Activated B cell treated with CpG ODN at 0.5 μM for 24 hours (primary cell): ENCODE measurements around the gene APP. TPM values are rescaled to one million over a fixed set of nuclear protein-coding genes. Genes with fewer than 3 reads are reported as not detected.

Source experiments
- ATAC-seq: fragments of 200-7000 bp; cut with Tn5 transposase; one replicate; pipeline ENCODE4 v1.10.0; 2021; ENCODE audit warnings: low read depth, mild to moderate bottlenecking, moderate library complexity
- CTCF ChIA-PET: fragments of 350-600 bp; sonication (Branson Sonifier 250); formaldehyde crosslinking; loops from one replicate; lab custom pipeline; 2021; ENCODE audit warnings: antibody characterized with exemption; lab: Charles Lee
- POLR2A ChIA-PET: fragments of 350-600 bp; sonication (Branson Sonifier 250); formaldehyde crosslinking; loops from one replicate; lab custom pipeline; 2021; ENCODE audit warnings: antibody characterized with exemption; lab: Charles Lee
- DNase-seq: peaks from one replicate; pipeline ENCODE4 v3.0.0; 2022
- H3K27ac Mint-ChIP-seq: one replicate; pipeline ENCODE4 v1.8.0; 2020; ENCODE audit warnings: mixed read lengths
- H3K27me3 Mint-ChIP-seq: one replicate; pipeline ENCODE4 v1.8.0; 2021; ENCODE audit warnings: mixed read lengths
- H3K36me3 Mint-ChIP-seq: one replicate; pipeline ENCODE4 v1.8.0; 2021; ENCODE audit warnings: low read depth, mixed read lengths
- H3K4me1 Mint-ChIP-seq: one replicate; pipeline ENCODE4 v1.8.0; 2021; ENCODE audit warnings: mixed read lengths
- H3K4me3 Mint-ChIP-seq: one replicate; pipeline ENCODE4 v1.8.0; 2020; ENCODE audit warnings: mild to moderate bottlenecking, mixed read lengths
- H3K9me3 Mint-ChIP-seq: one replicate; pipeline ENCODE4 v1.8.0; 2020; ENCODE audit warnings: mixed read lengths
- intact Hi-C: fragments of 100-400 bp; cut with micrococcal nuclease; formaldehyde crosslinking; loops from one replicate; pipeline ENCODE4 v1.15.1; 2024
- total RNA-seq: library from RNA; stranded (reverse); gene quantifications from 2 replicates; pipeline ENCODE4 v1.2.3, GENCODE V29; 2022
- TF ChIP-seq, protein P1 (sequence below): fragments of 200-600 bp; IDR thresholded peaks from one replicate; pipeline ENCODE4 v1.8.0; 2022; ENCODE audit warnings: antibody characterized with exemption, mild to moderate bottlenecking

The APP gene
- total RNA-seq, 1 donor from 2014 or later = 32.1 TPM

DNA sequence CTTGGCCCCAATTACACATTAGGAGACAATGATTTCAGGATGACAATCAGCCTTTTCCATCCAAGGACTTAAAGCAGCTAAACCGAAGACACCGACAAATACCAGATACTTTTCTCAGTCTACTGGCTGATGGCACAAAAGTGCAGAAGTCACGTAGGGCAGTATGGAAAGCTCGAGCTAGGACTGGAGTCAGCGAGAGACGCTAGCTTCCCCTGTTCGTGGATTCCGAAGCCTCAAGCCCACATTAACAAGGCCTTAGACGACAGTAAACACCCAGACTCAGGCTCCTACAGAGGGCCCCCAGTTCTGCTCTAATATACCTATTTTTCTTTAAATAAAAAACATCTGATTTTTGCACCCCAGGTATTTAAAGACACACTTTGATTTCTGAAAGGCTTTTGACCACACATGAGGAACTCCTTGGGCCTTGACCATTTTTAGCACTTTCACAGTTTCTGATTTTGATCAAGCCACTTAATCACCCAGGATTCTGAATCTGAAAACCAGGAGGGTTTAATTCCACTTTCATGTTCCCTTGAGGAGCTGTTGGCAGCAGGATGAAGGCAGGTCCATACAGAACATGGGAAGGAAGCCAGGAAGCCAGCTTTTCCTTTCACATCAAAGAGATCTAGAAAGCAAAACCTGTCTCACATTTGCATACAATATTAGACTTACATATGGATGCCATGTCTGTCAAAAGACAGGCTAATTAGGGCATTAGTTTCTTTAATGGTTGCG lies 231.7 kb downstream of the APP start:
- ATAC-seq (no peak), DNase-seq (no peak)
- H3K36me3 Mint-ChIP-seq = peaks cover 3% of the 10 kb centered on the region
- no peak overlapping the region for H3K4me3 Mint-ChIP-seq
- no peaks in the 10 kb centered on the region for H3K9me3 Mint-ChIP-seq
- POLR2A ChIA-PET = no interaction called here
- CTCF ChIA-PET = no interaction called here
- TF ChIP-seq, protein P1, sequence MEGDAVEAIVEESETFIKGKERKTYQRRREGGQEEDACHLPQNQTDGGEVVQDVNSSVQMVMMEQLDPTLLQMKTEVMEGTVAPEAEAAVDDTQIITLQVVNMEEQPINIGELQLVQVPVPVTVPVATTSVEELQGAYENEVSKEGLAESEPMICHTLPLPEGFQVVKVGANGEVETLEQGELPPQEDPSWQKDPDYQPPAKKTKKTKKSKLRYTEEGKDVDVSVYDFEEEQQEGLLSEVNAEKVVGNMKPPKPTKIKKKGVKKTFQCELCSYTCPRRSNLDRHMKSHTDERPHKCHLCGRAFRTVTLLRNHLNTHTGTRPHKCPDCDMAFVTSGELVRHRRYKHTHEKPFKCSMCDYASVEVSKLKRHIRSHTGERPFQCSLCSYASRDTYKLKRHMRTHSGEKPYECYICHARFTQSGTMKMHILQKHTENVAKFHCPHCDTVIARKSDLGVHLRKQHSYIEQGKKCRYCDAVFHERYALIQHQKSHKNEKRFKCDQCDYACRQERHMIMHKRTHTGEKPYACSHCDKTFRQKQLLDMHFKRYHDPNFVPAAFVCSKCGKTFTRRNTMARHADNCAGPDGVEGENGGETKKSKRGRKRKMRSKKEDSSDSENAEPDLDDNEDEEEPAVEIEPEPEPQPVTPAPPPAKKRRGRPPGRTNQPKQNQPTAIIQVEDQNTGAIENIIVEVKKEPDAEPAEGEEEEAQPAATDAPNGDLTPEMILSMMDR = no peak
- no peak overlapping the region for H3K27ac Mint-ChIP-seq
- intact Hi-C loops = no loop called here
- H3K27me3 Mint-ChIP-seq = no peaks in the 10 kb centered on the region
- peaks cover 4% of the 10 kb centered on the region for H3K4me1 Mint-ChIP-seq

DNA sequence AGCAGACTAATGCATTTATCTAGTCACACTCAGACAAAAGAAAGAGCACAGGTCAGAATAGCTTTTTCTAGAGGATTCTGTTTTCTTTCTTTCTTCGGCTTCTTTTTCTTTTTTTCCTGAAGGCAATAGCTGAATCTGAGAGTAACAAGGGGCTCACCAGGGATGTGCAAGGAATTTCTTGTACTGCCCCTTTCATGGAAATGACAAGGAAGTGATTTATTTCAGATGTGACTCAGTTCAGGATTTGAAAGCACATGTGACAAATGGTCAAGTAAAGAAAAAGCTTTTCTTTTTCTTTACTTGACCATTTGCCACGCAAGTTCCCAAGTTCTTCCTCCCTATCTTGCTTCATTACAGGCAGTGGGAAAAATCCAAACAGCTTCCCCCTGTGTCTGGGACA lies 233.8 kb downstream of the APP start:
- no peak overlapping the region for H3K27ac Mint-ChIP-seq
- DNase-seq (no peak), ATAC-seq (no peak)
- no peaks in the 10 kb centered on the region for H3K9me3 Mint-ChIP-seq
- no peak overlapping the region for H3K4me3 Mint-ChIP-seq
- H3K27me3 Mint-ChIP-seq = no peaks in the 10 kb centered on the region
- H3K36me3 Mint-ChIP-seq = peaks cover 3% of the 10 kb centered on the region
- CTCF ChIA-PET = no interaction called here
- TF ChIP-seq, protein P1 = no peak
- intact Hi-C loops = no loop called here
- POLR2A ChIA-PET = no interaction called here
- peaks cover 4% of the 10 kb centered on the region for H3K4me1 Mint-ChIP-seq

DNA sequence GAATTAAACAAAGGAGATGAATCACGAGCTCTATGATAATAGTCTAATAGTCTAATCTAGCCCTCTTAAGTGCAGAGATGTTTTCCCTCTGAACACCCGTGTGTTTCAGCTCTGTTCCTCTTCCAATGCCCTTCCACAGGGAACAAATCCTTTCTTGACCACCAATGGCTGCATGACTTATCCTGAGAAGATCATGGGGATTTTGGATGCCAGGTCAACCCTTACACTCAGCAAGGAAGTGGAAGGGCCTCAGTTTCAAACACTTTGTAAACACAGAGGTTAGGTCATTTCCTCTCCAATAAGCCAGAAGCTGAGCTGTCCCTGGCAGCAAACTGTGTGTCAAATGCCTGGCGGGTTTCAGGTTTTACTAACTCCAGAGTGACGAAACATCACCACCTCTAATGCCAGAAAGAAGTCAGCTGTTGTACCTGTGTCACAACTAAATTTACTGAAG lies 235.8 kb downstream of the APP start:
- Mint-ChIP-seq H3K27me3 (no peaks in the 10 kb centered on the region), H3K4me3 (no peak overlapping the region), H3K4me1 (peaks cover 4% of the 10 kb centered on the region), H3K9me3 (no peaks in the 10 kb centered on the region), H3K27ac (no peak overlapping the region), H3K36me3 (peaks cover 6% of the 10 kb centered on the region)
- ChIA-PET POLR2A (no interaction called here), CTCF (no interaction called here)
- ATAC-seq (no peak), DNase-seq (no peak)
- TF ChIP-seq, protein P1 = no peak
- intact Hi-C loops = no loop called here

DNA sequence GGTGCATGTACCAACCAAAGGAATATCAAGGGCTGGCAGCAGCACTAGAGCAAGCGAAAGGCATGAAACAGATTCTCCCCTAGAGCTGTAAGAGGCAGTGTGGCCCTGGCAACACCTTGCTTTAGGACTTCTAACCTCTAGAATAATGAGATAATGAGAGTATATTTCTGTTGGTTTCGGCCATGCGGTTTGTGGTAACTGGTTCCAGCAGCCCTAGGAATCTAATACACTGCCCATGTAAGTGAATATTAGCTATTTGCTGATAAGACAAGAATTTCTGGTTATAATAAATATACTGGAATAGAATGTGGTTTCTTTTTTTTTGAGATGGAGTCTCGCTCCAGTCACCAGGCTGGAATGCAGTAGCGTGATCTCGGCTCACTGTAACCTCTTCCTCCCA lies 236.4 kb downstream of the APP start:
- CTCF ChIA-PET = no interaction called here
- Mint-ChIP-seq H3K4me1 (peaks cover 4% of the 10 kb centered on the region), H3K36me3 (peaks cover 6% of the 10 kb centered on the region), H3K27me3 (no peaks in the 10 kb centered on the region), H3K4me3 (no peak overlapping the region), H3K27ac (no peak overlapping the region), H3K9me3 (no peaks in the 10 kb centered on the region)
- TF ChIP-seq, protein P1 = no peak
- intact Hi-C loops = no loop called here
- ATAC-seq (no peak), DNase-seq (no peak)
- POLR2A ChIA-PET = no interaction called here

DNA sequence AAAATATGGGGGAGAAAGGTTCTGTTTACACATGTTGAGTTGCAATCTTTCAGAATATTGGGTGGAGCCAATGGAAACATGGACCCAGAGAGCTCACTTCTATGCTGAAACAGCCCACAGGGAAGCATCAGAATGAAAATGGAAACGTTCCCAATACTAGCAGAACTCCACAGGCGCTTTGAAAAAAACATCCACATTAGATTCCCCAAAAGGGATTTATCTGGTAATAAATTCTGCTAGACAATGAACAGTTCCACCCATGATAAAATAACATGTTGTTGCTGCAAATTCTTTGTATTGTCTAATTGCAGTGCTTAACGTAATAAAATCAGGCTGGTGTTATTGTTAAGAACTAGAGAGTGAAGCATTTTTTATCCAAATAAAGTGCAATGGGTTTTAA lies 238.8 kb downstream of the APP start:
- H3K9me3 Mint-ChIP-seq = no peaks in the 10 kb centered on the region
- no peak overlapping the region for H3K27ac Mint-ChIP-seq
- ATAC-seq (no peak), DNase-seq (no peak)
- H3K36me3 Mint-ChIP-seq = peaks cover 6% of the 10 kb centered on the region
- CTCF ChIA-PET = no interaction called here
- TF ChIP-seq, protein P1 = no peak
- no peaks in the 10 kb centered on the region for H3K27me3 Mint-ChIP-seq
- intact Hi-C loops = no loop called here
- POLR2A ChIA-PET = no interaction called here
- peaks cover 2% of the 10 kb centered on the region for H3K4me1 Mint-ChIP-seq
- H3K4me3 Mint-ChIP-seq = no peak overlapping the region
